ENCODE data around the gene RNF113B.

RNF113B gene

GRCh38 chr13:98201189-98201588, 24.1 kb upstream of the RNF113B start:
- no peak for DNase-seq (ENCODE audit: low read depth)
- H3K4me3 ChIP-seq (ENCODE audit: control insufficient read depth, low read depth, low read length), result no peak overlapping the region
- no peak for TF ChIP-seq CTCF (IDR thresholded peaks at IDR 0.05; ENCODE audit: control insufficient read depth, insufficient read depth, low read depth, low read length, missing control alignments)

DNA sequence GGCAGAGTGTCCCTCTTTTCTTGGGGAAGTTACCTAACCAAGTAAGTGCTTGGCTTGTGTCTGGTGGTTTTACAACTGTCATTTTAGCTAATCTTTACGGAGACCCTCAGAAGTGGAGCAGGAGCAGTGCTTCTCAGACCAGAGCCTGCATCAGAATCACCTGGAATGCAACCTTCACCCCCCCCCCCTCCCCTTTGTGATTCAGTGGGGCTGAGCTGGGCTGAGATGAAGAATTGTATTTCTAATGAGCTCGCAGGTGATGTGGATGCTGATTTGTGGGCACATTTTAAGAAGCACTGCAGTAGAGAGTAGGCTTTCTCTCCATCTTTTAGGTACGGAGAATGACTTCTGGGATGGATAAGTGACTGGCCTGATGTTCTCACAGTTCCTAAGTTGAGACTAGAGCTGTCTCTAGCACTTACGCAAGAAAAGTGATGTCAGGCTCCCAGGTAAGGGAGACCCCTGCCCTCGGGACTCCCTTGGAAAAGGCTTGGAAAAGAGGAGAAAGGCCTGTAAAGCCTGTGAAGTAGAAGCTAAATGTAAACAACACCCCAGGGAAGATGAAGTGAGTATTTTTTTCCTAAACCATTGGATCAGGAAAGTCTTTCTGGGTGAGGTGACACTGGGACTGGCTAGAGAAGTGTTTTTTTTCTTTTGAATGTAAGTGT, 23.3 kb upstream of the RNF113B start:
- no peak for DNase-seq (ENCODE audit: low read depth)
- TF ChIP-seq CTCF (IDR thresholded peaks at IDR 0.05; ENCODE audit: control insufficient read depth, insufficient read depth, low read depth, low read length, missing control alignments), result no peak

GRCh38 chr13:98199480-98199879, 22.4 kb upstream of the RNF113B start:
- no peak for DNase-seq (ENCODE audit: low read depth)
- H3K4me3 ChIP-seq (ENCODE audit: control insufficient read depth, low read depth, low read length), result no peak overlapping the region

More for the DNA sequence above, 23.3 kb upstream of the RNF113B start:
- H3K4me3 ChIP-seq (ENCODE audit: control insufficient read depth, low read depth, low read length), result no peak overlapping the region

GRCh38 chr13:98198683-98199082, 21.6 kb upstream of the RNF113B start:
- no peak for TF ChIP-seq CTCF (IDR thresholded peaks at IDR 0.05; ENCODE audit: control insufficient read depth, insufficient read depth, low read depth, low read length, missing control alignments)
- no peak overlapping the region for H3K4me3 ChIP-seq (ENCODE audit: control insufficient read depth, low read depth, low read length)
- no peak for DNase-seq (ENCODE audit: low read depth)

More at GRCh38 chr13:98199480-98199879, 22.4 kb upstream of the RNF113B start:
- TF ChIP-seq CTCF (IDR thresholded peaks at IDR 0.05; ENCODE audit: control insufficient read depth, insufficient read depth, low read depth, low read length, missing control alignments), result no peak

DNA sequence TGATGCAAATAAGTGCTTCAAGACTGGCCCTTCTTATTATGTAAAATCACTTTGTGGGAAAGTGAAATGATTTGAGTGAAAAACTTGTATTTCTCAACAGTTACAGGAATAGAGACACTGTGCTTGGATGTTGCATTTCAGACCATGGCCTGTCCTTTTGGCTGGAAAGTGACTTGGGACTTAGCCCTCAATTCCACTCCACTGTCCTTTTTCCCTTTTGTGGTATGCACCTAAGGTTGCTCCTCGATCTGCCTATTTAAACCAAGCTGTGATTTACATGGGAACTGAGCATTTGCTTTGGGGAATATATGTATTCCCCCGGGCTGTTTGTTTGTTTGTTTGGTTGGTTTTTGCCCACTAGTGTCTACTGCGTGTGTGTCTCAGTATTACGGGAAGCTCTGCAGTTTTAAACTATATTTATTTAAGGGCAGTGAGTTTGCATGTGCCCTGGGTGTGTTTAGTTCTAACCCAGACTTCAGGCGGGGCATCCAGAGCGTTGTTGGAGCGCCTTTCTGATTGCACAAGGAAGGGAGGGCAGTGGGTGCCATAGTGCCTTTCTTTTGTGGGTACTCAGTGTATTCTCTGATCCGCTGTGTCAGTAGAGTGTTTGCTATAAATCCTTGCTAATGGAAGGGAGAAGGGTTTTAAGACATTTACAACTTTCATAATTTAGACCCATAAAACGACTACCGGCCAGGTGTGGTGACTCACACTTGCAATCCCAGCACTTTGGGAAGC, 18.2 kb upstream of the RNF113B start:
- DNase-seq (ENCODE audit: low read depth), result no peak
- no peak for TF ChIP-seq CTCF (IDR thresholded peaks at IDR 0.05; ENCODE audit: control insufficient read depth, insufficient read depth, low read depth, low read length, missing control alignments)
- H3K4me3 ChIP-seq (ENCODE audit: control insufficient read depth, low read depth, low read length), result no peak overlapping the region

- H3K4me3 ChIP-seq (ENCODE audit: control insufficient read depth, low read depth, low read length), result no peak overlapping the region
- no peak for TF ChIP-seq CTCF (IDR thresholded peaks at IDR 0.05; ENCODE audit: control insufficient read depth, insufficient read depth, low read depth, low read length, missing control alignments)
Measured at GRCh38 chr13:98192008-98192407, 14.9 kb upstream of the RNF113B start.

More at GRCh38 chr13:98192008-98192407, 14.9 kb upstream of the RNF113B start:
- no peak for DNase-seq (ENCODE audit: low read depth)
